Colonic mucosa (tissue), 4 donors: ENCODE results near the gene IL26. TPM values are rescaled to one million over a fixed set of nuclear protein-coding genes. Genes with fewer than 3 reads are reported as not detected.

ENCODE experiments used
- DNase-seq: peaks from one replicate; pipeline ENCODE4 v3.0.0-alpha.2; 2020
- H3K27ac ChIP-seq: fragments of 200-600 bp; one replicate; pipeline ENCODE4 v1.8.0; 2021
- H3K27me3 ChIP-seq: fragments of 200-600 bp; one replicate; pipeline ENCODE4 v1.8.0; 2021
- H3K36me3 ChIP-seq: fragments of 200-600 bp; one replicate; pipeline ENCODE4 v1.8.0; 2021
- H3K4me1 ChIP-seq: fragments of 200-600 bp; one replicate; pipeline ENCODE4 v1.8.0; 2021; ENCODE audit warnings: mild to moderate bottlenecking
- H3K4me3 ChIP-seq: fragments of 200-600 bp; one replicate; pipeline ENCODE4 v1.8.0; 2021
- H3K9ac ChIP-seq, 2 donors: one replicate each; pipeline ENCODE4 v1.7.0; 2013; ENCODE audit warnings: control low read depth in 2 of 2, low read depth in 2 of 2, low read length in 2 of 2
- H3K9me3 ChIP-seq: fragments of 200-600 bp; one replicate; pipeline ENCODE4 v1.8.0; 2021
- intact Hi-C: fragments of 100-400 bp; cut with DNase I; formaldehyde crosslinking; loops from one replicate; pipeline ENCODE4 v1.14.1; 2022
- total RNA-seq, 2 donors: library from RNA; stranded (reverse); fragmentation: NEBNext Ultra II Directional in 1 of 2; extraction: Animal tissue kit (Norgen Biotek cat#: 25700) in 1 of 2; gene quantifications; one replicate each; pipeline ENCODE4 v1.2.1, GENCODE V29; 2021
- TF ChIP-seq, protein P1 (sequence below): fragments of 200-600 bp; IDR thresholded peaks from one replicate; pipeline ENCODE4 v1.8.0; 2022; ENCODE audit warnings: antibody characterized with exemption, mild to moderate bottlenecking
- donor health status: healthy.
- donor health status: DM: no; HTN: no; CAD: no.
- donor health status: DM: no; HTN: no; CAD: no.

The IL26 gene, protein sequence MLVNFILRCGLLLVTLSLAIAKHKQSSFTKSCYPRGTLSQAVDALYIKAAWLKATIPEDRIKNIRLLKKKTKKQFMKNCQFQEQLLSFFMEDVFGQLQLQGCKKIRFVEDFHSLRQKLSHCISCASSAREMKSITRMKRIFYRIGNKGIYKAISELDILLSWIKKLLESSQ
- not detected for total RNA-seq

DNA sequence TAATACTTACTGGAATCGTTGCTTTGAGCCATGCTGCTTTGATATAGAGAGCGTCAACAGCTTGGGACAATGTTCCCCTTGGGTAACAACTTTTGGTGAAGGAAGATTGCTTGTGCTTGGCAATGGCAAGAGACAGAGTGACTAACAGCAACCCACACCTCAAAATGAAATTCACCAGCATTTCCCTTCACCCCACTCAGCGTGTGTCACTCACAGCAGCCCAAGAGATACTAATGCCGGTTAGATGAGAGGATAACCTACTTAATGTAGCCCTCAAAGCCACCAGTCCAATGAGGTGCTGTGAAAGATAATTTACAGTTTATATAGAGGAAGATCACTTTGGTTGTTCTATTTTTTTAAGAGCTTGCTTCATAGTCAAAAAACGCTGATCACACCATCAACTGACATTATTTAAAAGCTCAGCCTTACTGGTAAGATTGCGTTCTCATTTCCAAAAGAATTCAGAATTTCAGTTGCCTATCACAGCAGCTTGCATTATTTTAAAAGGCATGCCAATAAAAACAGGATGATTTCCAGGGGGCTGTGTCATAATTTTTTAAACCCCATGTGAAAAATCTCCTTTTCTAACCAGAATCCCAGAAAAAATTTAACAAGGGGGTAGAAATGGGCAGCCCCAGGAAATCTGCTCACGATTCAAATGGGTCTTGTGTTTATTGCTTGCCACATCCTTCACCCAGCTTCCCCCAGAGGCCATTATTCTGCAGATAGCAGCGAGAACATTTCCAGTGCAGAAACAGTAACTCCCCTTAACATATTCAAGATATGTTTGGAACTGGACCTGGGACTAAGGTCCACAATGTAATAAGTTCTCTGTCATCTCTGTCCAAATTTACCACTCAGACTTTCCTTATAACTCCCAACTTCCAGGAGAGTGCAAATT, at the start of gene IL26:
TSS of gene IL26 (minus strand) at position 235 of the 901 bp plus-strand sequence. CDS start at position 181, 54 bp downstream.
- TF ChIP-seq, protein P1, sequence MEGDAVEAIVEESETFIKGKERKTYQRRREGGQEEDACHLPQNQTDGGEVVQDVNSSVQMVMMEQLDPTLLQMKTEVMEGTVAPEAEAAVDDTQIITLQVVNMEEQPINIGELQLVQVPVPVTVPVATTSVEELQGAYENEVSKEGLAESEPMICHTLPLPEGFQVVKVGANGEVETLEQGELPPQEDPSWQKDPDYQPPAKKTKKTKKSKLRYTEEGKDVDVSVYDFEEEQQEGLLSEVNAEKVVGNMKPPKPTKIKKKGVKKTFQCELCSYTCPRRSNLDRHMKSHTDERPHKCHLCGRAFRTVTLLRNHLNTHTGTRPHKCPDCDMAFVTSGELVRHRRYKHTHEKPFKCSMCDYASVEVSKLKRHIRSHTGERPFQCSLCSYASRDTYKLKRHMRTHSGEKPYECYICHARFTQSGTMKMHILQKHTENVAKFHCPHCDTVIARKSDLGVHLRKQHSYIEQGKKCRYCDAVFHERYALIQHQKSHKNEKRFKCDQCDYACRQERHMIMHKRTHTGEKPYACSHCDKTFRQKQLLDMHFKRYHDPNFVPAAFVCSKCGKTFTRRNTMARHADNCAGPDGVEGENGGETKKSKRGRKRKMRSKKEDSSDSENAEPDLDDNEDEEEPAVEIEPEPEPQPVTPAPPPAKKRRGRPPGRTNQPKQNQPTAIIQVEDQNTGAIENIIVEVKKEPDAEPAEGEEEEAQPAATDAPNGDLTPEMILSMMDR: no peak
- Histone ChIP-seq H3K27me3 (no peaks in the 10 kb centered on the region), H3K9ac (no peak within 1 kb of the TSS), H3K4me3 (no peak within 1 kb of the TSS), H3K9me3 (no peaks in the 10 kb centered on the region), H3K27ac (no peak within 1 kb of the TSS), H3K36me3 (no peaks in the 10 kb centered on the region), H3K4me1 (no peaks in the 10 kb centered on the region)
- no peak for DNase-seq
- intact Hi-C loops: no loop called here

- TF ChIP-seq, protein P1: no peak
These were observed 47.1 kb upstream of the IL26 start for GRCh38 chr12:68272732-68273131.

GRCh38 chr12:68271346-68271745, 45.7 kb upstream of the IL26 start:
- H3K36me3 ChIP-seq: no peaks in the 10 kb centered on the region
- no peaks in the 10 kb centered on the region for H3K27me3 ChIP-seq
- no peak overlapping the region for H3K27ac ChIP-seq
- no peaks in the 10 kb centered on the region for H3K4me1 ChIP-seq
- intact Hi-C loops: no loop called here
- H3K9ac ChIP-seq: no peak overlapping the region
- TF ChIP-seq, protein P1: no peak
- DNase-seq: no peak
- H3K4me3 ChIP-seq: no peak overlapping the region
- no peaks in the 10 kb centered on the region for H3K9me3 ChIP-seq

More at GRCh38 chr12:68272732-68273131, 47.1 kb upstream of the IL26 start:
- Histone ChIP-seq H3K36me3 (no peaks in the 10 kb centered on the region), H3K27me3 (no peaks in the 10 kb centered on the region), H3K9ac (no peak overlapping the region), H3K4me1 (no peaks in the 10 kb centered on the region), H3K4me3 (no peak overlapping the region), H3K27ac (no peak overlapping the region), H3K9me3 (no peaks in the 10 kb centered on the region)
- no peak for DNase-seq
- intact Hi-C loops: no loop called here

- no peak overlapping the region for H3K9ac ChIP-seq
- no peak for DNase-seq
- intact Hi-C loops: no loop called here
- no peaks in the 10 kb centered on the region for H3K27me3 ChIP-seq
- TF ChIP-seq, protein P1: no peak
- H3K4me1 ChIP-seq: no peaks in the 10 kb centered on the region
- no peak overlapping the region for H3K27ac ChIP-seq
- no peak overlapping the region for H3K4me3 ChIP-seq
- H3K36me3 ChIP-seq: no peaks in the 10 kb centered on the region
- no peaks in the 10 kb centered on the region for H3K9me3 ChIP-seq
These were observed 44.7 kb upstream of the IL26 start for GRCh38 chr12:68270358-68270757.

DNA sequence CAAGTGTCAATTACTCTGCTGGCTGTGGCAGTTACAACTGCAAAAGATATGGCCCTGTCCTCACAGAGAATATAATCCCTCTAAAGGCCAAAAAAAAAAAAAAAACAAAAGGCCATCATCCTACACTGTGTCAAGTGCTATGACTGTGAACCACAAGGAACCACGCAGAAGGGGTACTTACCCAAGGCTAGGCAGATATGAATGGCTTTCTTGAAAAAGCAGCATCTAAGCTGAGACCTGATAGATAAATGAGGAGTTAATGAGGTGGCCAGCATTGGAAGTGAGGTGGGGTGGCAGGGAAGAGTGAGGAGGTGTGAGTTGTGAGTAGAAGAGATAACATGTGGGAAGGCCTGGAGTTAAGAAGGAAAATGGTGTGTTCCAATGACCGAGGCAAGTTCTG, 44.2 kb upstream of the IL26 start:
- Histone ChIP-seq H3K36me3 (no peaks in the 10 kb centered on the region), H3K9ac (no peak overlapping the region), H3K27ac (no peak overlapping the region), H3K4me3 (no peak overlapping the region), H3K27me3 (no peaks in the 10 kb centered on the region), H3K9me3 (no peaks in the 10 kb centered on the region), H3K4me1 (no peaks in the 10 kb centered on the region)
- no peak for DNase-seq
- TF ChIP-seq, protein P1: no peak
- intact Hi-C loops: no loop called here
